SK-N-MC (cell line): ENCODE results near the gene DGCR2.

Experiments used
- DNase-seq: peaks from one replicate; pipeline ENCODE4 v3.0.0-alpha.2; 2011; ENCODE audit warnings: low read depth, low spot score
- H3K27ac ChIP-seq: fragments of 200-600 bp; sonication (generic); 2 replicates; pipeline ENCODE4 v1.5.1; 2016; ENCODE audit warnings: mixed run types
- H3K36me3 ChIP-seq: fragments of 200-600 bp; sonication (generic); 2 replicates; pipeline ENCODE4 v1.6.1; 2017; ENCODE audit warnings: antibody characterized with exemption, low read length, mixed read lengths; ENCODE audit not compliant: insufficient read depth
- H3K4me3 ChIP-seq: fragments of 200-600 bp; sonication (generic); 2 replicates; pipeline ENCODE4 v1.5.1; 2016
- H3K9ac ChIP-seq: fragments of 200-600 bp; sonication (generic); 2 replicates; pipeline ENCODE4 v1.8.0; 2017; ENCODE audit warnings: mixed run types, mixed read lengths; ENCODE audit not compliant: insufficient read length
- H3K9me3 ChIP-seq: fragments of 200-600 bp; sonication (generic); 2 replicates; pipeline ENCODE4 v1.6.1; 2017; ENCODE audit warnings: low read depth, mild to moderate bottlenecking, antibody characterized with exemption, low read length, moderate library complexity, mixed read lengths
- EZH2 ChIP-seq: fragments of 200-600 bp; sonication (generic); IDR thresholded peaks from one replicate; pipeline ENCODE4 v1.6.1; 2017; ENCODE audit warnings: antibody characterized with exemption
- FOXP2 ChIP-seq: optimal IDR thresholded peaks from 2 replicates; pipeline ENCODE3; 2011; ENCODE audit warnings: mild to moderate bottlenecking, moderate library complexity; ENCODE audit not compliant: insufficient read depth; ENCODE audit errors: extremely low read length, control extremely low read depth
- POLR2AphosphoS5 ChIP-seq: IDR thresholded peaks from 2 replicates; pipeline ENCODE4 v1.6.1; 2012; ENCODE audit warnings: mild to moderate bottlenecking, low read depth, low read length, borderline replicate concordance

The DGCR2 gene

DNA sequence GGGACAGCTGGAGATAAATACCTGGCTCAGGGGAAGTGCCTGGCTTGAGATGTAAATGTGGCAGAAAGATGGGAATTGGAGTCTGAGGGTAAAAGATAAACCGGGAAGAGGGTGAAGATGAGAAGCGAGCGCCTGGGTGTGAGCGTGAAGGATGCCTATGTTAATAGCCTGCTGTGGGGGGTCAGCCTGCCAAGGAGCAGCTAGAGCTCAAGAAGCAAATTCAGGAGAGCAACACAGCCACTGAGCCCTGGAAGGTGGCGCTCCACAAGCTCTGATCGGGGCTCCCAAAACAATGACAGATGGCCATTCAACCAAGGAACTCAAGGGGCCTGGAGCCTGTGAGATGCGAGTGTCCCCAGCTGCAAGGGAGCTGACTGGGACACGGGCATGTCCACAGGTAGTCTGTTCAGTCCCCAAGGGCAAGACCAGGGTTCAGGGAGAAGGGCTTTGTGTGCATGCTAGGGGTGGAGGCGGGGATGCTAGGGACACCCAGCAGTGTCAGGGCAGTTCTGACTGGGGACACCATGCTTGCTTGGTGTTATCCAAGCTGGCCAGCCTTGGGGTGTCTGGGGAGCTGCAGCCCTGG, 25.1 kb upstream of the DGCR2 start:
- H3K9ac ChIP-seq: no peak overlapping the region
- H3K9me3 ChIP-seq: no peaks in the 10 kb centered on the region
- no peak overlapping the region for H3K27ac ChIP-seq
- DNase-seq: no peak
- H3K36me3 ChIP-seq: peaks cover 2% of the 10 kb centered on the region; the same call in 1 of the 2 replicates
- no peak overlapping the region for H3K4me3 ChIP-seq
- TF ChIP-seq EZH2: no peak
- no peak for TF ChIP-seq POLR2AphosphoS5
- TF ChIP-seq FOXP2: no peak

DNA sequence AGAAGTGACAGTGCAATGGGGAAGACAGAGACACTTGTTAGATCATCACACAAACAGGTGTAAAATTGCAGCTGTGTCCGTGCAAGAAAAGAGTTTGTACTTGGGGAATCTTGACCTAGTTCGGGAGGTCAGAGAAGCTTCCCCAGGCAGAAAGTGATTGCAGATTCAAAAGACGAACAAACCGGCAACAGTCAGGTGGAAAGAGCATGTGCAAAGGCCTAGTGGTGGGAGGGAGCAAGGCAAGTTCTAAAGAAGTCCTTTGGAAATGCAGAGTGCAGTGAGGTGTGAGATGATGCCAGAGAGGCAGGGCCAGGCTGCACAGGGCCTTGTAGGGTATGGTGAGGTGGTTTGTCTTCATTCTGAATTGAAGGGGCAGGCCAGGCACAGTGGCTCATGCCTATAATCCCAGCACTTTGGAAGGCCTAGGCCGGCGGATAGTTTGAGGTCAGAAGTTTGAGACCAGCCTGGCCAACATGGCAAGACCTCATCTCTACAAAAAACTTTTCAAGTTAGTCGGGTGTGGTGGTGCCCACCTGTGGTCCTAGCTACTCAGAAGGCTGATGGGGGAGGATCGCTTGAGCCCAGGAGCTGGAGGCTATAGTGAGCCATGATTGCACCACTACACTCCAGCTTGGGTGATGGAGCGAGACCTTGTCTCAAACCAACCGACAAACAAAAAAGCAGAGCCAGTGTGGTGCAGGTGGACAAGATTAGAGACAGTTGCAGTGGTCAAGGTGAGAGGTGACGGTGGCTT, 24.2 kb upstream of the DGCR2 start:
- DNase-seq: no peak
- no peaks in the 10 kb centered on the region for H3K9me3 ChIP-seq
- TF ChIP-seq POLR2AphosphoS5 (no peak), FOXP2 (no peak), EZH2 (no peak)
- peaks cover 8% of the 10 kb centered on the region; the same call in 1 of the 2 replicates for H3K36me3 ChIP-seq
- no peak overlapping the region for H3K4me3 ChIP-seq
- H3K27ac ChIP-seq: no peak overlapping the region
- no peak overlapping the region for H3K9ac ChIP-seq

DNA sequence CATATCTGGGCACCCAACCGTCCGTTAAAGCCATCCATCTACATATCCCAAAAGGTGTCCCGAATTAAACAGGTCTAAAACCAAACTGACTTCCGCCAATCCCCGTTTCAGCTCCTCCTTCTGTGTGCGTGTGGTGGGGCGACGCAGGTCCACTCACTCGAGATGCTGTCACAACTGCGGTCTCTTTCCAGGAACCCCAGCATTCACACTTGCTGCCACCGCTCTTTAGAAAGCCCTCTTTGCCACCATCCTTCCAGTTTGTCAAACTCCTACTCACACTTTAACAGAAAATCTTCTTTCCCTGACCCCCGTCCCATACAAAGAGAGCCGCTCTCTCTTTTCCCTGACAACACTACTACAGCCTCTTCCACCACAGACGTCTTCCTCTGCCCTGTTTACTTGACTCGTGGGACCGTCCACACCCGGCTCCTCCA, 21.8 kb upstream of the DGCR2 start:
- H3K36me3 ChIP-seq: peaks cover 31% of the 10 kb centered on the region; the same call in 1 of the 2 replicates
- DNase-seq: no peak
- H3K9ac ChIP-seq: peak overlapping the region; percentile 96
- H3K4me3 ChIP-seq: peak overlapping the region; percentile 100
- H3K9me3 ChIP-seq: no peaks in the 10 kb centered on the region
- no peak overlapping the region for H3K27ac ChIP-seq
- TF ChIP-seq EZH2: no peak
- no peak for TF ChIP-seq POLR2AphosphoS5
- TF ChIP-seq FOXP2: no peak

DNA sequence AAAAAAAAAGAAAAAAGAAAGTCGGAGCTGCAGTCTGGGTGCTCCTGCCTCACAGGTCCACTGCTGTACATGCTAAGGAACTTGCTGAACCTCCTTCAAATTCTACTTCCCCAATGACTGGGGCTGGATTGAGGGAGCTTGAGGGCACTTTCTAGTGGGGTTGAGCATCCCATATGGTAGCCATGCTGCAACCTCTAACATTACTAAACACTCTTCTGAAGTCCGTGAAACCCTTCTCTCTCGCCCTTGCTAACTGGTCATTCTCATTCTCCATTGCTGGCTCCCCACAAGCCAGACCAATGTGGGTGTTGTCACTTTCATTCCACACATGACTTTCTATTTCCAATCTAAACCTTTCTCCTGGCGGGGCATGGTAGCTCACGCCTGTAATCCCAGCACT, 21.0 kb upstream of the DGCR2 start:
- Histone ChIP-seq H3K36me3 (peaks cover 34% of the 10 kb centered on the region; the same call in 1 of the 2 replicates), H3K4me3 (peak overlapping the region; percentile 100; the same call in 1 of the 2 replicates), H3K9me3 (no peaks in the 10 kb centered on the region), H3K9ac (peak overlapping the region; percentile 96), H3K27ac (no peak overlapping the region)
- DNase-seq: no peak
- TF ChIP-seq EZH2 (no peak), POLR2AphosphoS5 (no peak), FOXP2 (no peak)

DNA sequence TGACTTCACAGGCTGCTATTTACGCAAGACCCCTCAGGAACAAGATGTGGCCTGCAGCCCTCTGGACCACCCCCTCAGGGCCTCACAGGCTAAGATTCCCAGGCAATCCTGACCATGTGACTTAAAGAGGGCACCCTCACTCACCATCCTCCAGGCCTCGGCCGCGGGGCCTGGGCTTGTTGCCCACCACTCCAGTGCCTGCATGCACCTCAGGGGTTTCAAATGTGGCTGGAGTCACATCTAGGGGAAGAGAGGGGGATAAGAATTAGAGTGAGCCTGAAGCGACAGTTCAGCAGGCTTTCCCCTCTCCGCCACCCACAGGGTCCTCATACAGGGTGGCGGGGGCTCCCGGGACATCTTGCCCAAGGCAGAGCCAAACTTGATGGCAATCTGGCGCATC, 20.2 kb upstream of the DGCR2 start:
- Histone ChIP-seq H3K4me3 (no peak overlapping the region), H3K9me3 (no peaks in the 10 kb centered on the region), H3K36me3 (peaks cover 41% of the 10 kb centered on the region; the same call in 1 of the 2 replicates), H3K27ac (no peak overlapping the region), H3K9ac (no peak overlapping the region)
- DNase-seq: no peak
- no peak for TF ChIP-seq EZH2
- TF ChIP-seq POLR2AphosphoS5: no peak
- no peak for TF ChIP-seq FOXP2

DNA sequence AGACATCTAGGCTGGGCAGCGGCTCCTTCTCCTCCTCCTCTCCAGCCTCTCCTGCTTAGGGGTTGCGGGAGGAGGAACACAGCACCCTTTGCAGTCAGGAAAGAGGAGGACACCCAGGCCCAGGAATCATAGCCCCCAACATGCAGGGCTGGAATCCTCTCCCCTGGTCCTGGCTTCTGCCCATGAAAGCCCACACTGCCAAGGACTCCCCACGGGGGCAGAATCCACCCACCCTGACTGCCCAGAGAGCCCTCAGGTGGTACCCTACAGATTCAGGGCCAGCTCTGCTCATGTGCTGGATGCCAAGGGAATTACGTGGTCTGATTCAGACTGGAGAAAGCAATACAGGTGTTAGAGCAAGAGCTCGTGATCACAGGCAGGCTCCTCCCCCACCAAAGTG, 17.8 kb upstream of the DGCR2 start:
- DNase-seq: no peak
- Histone ChIP-seq H3K36me3 (peaks cover 52% of the 10 kb centered on the region; the same call in 1 of the 2 replicates), H3K9ac (no peak overlapping the region), H3K27ac (no peak overlapping the region), H3K4me3 (no peak overlapping the region), H3K9me3 (no peaks in the 10 kb centered on the region)
- TF ChIP-seq FOXP2 (no peak), POLR2AphosphoS5 (no peak), EZH2 (no peak)

DNA sequence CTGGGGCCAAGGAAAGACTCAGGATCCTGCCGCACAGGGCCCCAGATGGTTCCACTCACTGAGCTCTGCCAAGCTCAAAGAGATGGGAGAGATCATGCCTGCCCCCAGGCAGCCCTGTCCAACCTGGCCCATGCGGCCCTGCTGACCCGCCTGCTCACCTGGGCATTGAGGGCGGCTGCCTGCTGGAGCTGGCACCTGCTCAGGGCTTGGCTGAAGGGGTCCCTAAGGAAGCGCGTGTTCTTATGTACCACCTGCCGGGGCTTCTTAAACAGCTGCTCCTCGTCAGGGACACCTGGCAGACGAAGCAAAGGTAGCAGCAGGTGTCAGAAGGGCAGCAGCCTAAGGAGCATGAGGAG, 16.8 kb upstream of the DGCR2 start:
- Histone ChIP-seq H3K27ac (peak overlapping the region; percentile 87), H3K36me3 (peaks cover 57% of the 10 kb centered on the region; the same call in 1 of the 2 replicates), H3K9ac (no peak overlapping the region)

DNA sequence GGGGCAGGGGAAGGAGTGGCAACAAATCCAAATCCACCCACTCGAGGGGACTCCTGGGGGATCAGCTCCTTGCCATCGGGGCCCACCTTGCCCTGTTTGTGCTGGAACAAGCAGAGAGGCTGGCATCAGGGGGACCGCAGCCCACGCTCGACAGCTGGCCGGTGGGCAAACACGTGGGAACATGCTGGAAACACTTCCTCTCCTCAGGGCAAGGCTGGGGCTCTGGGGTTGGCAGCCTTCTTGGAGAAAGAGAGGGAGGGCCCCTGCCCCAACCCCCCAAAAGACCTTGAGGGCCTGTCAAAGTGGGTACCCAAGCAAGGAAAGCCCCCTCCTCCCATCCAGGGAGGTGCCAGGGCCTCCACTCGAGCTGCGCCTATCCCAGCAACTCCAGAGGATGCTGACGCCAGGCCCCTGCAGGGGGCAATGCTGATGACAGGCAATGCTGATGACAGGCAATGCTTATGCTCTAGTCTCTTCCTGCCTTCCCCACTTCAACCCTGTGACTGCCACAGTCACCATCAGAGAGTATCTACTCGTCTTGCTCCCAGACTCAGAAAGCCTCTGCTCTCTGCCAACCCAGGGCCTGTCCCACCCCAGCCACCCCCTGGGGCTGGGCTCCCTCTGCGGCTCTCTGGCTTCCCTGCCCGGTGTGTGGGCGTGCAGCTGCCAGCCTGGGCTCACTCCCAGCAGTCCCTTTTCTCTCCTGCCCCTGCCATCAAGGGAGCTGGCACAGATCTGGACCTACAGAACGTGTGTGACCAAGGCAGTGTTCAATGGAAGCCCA, 16.2 kb upstream of the DGCR2 start:
- no peak for TF ChIP-seq POLR2AphosphoS5
- TF ChIP-seq FOXP2: no peak
- TF ChIP-seq EZH2: no peak
- Histone ChIP-seq H3K36me3 (peaks cover 59% of the 10 kb centered on the region; the same call in 1 of the 2 replicates), H3K4me3 (peak overlapping the region; percentile 25; the same call in 1 of the 2 replicates), H3K9me3 (no peaks in the 10 kb centered on the region), H3K27ac (peak overlapping the region; percentile 87), H3K9ac (no peak overlapping the region)
- DNase-seq: peak; percentile 26

More for the DNA sequence above, 16.8 kb upstream of the DGCR2 start:
- Histone ChIP-seq H3K9me3 (no peaks in the 10 kb centered on the region), H3K4me3 (peak overlapping the region; percentile 25; the same call in 1 of the 2 replicates)
- no peak for TF ChIP-seq POLR2AphosphoS5
- TF ChIP-seq FOXP2: no peak
- no peak for TF ChIP-seq EZH2
- no peak for DNase-seq
